ENCODE results near the gene STRBP. TPM values are rescaled to one million over a fixed set of nuclear protein-coding genes. Genes with fewer than 3 reads are reported as not detected.

Gene STRBP
- total RNA-seq, 2 donors from 2014 or later = 77.2 to 83.3 TPM

DNA sequence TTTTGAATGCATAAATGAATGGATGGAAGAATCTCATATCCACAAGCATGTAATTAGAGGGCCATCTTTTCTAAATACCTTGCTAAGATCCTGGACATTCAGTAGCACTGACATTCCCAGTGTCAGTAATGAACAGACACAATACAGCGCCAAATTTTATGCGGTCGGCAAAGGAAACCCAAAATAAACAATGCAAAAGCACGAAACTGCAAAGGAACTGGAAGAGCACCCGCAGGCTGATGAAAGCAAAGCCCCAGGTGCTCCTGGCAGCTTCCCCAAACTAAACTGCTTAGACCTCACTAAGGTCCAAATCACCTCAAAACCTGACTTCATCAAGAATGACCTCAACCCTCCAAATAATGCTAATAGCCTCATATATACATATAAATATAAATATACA, 133.0 kb downstream of the STRBP start:
- H3K4me3 ChIP-seq (ENCODE audit: low read length) = no peak overlapping the region
- no peak overlapping the region for H3K9ac ChIP-seq (ENCODE audit: extremely low read depth, low read length, poor library complexity, severe bottlenecking)
- no peaks in the 10 kb centered on the region for H3K27me3 ChIP-seq (ENCODE audit: control insufficient read depth, insufficient read depth, low read length, poor library complexity, severe bottlenecking)
- H3K36me3 ChIP-seq (ENCODE audit: control insufficient read depth, insufficient read depth, low read length) = peaks cover 21% of the 10 kb centered on the region
- no peak overlapping the region for H3K27ac ChIP-seq (ENCODE audit: low read depth, low read length)
- WGBS, 2 experiments (ENCODE audit: insufficient coverage in 1 of 2, insufficient read length in 1 of 2) = 94% methylated on average over 5 of the region's 5 CpGs
- Mint-ChIP-seq H3K27me3 (ENCODE audit: insufficient read depth) (no peaks in the 10 kb centered on the region), H3K4me1 (no peaks in the 10 kb centered on the region), H3K9me3 (no peaks in the 10 kb centered on the region), H3K4me3 (no peak overlapping the region), H3K36me3 (ENCODE audit: low read depth) (peaks cover 18% of the 10 kb centered on the region), H3K27ac (no peak overlapping the region)
- TF ChIP-seq, protein P1, sequence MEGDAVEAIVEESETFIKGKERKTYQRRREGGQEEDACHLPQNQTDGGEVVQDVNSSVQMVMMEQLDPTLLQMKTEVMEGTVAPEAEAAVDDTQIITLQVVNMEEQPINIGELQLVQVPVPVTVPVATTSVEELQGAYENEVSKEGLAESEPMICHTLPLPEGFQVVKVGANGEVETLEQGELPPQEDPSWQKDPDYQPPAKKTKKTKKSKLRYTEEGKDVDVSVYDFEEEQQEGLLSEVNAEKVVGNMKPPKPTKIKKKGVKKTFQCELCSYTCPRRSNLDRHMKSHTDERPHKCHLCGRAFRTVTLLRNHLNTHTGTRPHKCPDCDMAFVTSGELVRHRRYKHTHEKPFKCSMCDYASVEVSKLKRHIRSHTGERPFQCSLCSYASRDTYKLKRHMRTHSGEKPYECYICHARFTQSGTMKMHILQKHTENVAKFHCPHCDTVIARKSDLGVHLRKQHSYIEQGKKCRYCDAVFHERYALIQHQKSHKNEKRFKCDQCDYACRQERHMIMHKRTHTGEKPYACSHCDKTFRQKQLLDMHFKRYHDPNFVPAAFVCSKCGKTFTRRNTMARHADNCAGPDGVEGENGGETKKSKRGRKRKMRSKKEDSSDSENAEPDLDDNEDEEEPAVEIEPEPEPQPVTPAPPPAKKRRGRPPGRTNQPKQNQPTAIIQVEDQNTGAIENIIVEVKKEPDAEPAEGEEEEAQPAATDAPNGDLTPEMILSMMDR (conservative IDR thresholded peaks at IDR 0.05) = no peak
- DNase-seq = no peak
- no peaks in the 10 kb centered on the region for H3K4me1 ChIP-seq (ENCODE audit: control insufficient read depth, insufficient read depth, low read length)
- no peaks in the 10 kb centered on the region for H3K9me3 ChIP-seq (ENCODE audit: control insufficient read depth, low read length)

DNA sequence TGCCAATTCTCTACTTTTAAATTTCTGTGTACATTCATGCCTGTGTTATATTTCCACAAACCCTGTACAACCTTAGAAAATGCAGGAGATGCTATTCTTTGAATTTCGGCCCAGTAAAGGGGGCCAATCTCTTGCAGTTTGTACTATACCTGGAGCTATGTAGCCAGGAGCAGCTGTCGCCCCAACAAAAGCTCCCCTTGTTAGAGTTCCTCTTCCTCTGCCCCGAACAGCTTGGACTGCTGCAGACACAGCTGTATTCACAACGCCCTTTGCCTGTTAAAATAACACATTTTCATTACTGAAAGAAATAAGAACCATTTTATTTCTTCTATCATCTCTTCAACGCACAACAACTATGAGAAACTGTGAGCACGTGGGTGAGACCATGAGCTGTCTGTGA, 135.7 kb downstream of the STRBP start:
- TF ChIP-seq, protein P1 (conservative IDR thresholded peaks at IDR 0.05) = no peak
- no peaks in the 10 kb centered on the region for H3K27me3 ChIP-seq (ENCODE audit: control insufficient read depth, insufficient read depth, low read length, poor library complexity, severe bottlenecking)
- H3K4me1 ChIP-seq (ENCODE audit: control insufficient read depth, insufficient read depth, low read length) = no peaks in the 10 kb centered on the region
- no peak for DNase-seq
- Mint-ChIP-seq H3K9me3 (no peaks in the 10 kb centered on the region), H3K36me3 (ENCODE audit: low read depth) (peaks cover 26% of the 10 kb centered on the region), H3K27me3 (ENCODE audit: insufficient read depth) (no peaks in the 10 kb centered on the region), H3K4me3 (no peak overlapping the region), H3K4me1 (no peaks in the 10 kb centered on the region), H3K27ac (no peak overlapping the region)
- H3K9me3 ChIP-seq (ENCODE audit: control insufficient read depth, low read length) = no peaks in the 10 kb centered on the region
- 94 to 100% methylated on average over 5 to 6 of the region's 6 CpGs for WGBS, 2 experiments (ENCODE audit: insufficient coverage in 1 of 2, insufficient read length in 1 of 2)
- peaks cover 35% of the 10 kb centered on the region for H3K36me3 ChIP-seq (ENCODE audit: control insufficient read depth, insufficient read depth, low read length)
- H3K4me3 ChIP-seq (ENCODE audit: low read length) = no peak overlapping the region
- no peak overlapping the region for H3K9ac ChIP-seq (ENCODE audit: extremely low read depth, low read length, poor library complexity, severe bottlenecking)
- H3K27ac ChIP-seq (ENCODE audit: low read depth, low read length) = no peak overlapping the region

DNA sequence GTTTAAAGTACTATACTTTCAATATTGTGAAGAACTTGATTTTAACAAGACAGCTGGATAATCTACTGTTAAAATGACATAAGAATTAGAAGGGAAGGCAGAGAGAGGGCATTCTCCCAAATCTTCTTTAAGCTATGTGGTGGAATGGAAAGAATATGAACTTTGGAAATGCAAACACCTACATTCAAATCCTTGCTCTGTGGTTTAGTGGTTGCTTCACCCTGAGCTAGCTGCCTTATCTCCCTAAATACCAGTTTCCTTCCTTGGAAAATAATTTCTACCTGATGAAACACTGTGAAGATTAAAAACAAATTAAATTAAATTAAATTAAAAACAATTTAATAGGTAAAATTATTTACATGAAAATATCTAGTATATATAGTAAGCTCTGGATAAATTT, 136.4 kb downstream of the STRBP start:
- Histone ChIP-seq H3K36me3 (ENCODE audit: control insufficient read depth, insufficient read depth, low read length) (peaks cover 40% of the 10 kb centered on the region), H3K9ac (ENCODE audit: extremely low read depth, low read length, poor library complexity, severe bottlenecking) (no peak overlapping the region), H3K27ac (ENCODE audit: low read depth, low read length) (no peak overlapping the region), H3K9me3 (ENCODE audit: control insufficient read depth, low read length) (no peaks in the 10 kb centered on the region), H3K27me3 (ENCODE audit: control insufficient read depth, insufficient read depth, low read length, poor library complexity, severe bottlenecking) (no peaks in the 10 kb centered on the region), H3K4me1 (ENCODE audit: control insufficient read depth, insufficient read depth, low read length) (no peaks in the 10 kb centered on the region), H3K4me3 (ENCODE audit: low read length) (no peak overlapping the region)
- no peak for DNase-seq
- H3K27me3 Mint-ChIP-seq (ENCODE audit: insufficient read depth) = no peaks in the 10 kb centered on the region
- no peak overlapping the region for H3K4me3 Mint-ChIP-seq
- H3K9me3 Mint-ChIP-seq = no peaks in the 10 kb centered on the region
- H3K36me3 Mint-ChIP-seq (ENCODE audit: low read depth) = peaks cover 25% of the 10 kb centered on the region
- no peak overlapping the region for H3K27ac Mint-ChIP-seq
- TF ChIP-seq, protein P1 (conservative IDR thresholded peaks at IDR 0.05) = no peak
- H3K4me1 Mint-ChIP-seq = no peaks in the 10 kb centered on the region
